Large intestine (tissue), 3 donors: ENCODE results near the gene MLST8. TPM values are rescaled to one million over a fixed set of nuclear protein-coding genes. Genes with fewer than 3 reads are reported as not detected.
"Not testable (repeated sequence)": the region's sequence is repeated elsewhere in the genome, so short reads cannot be mapped to it uniquely, and the experiment has no call there.

ENCODE experiments used
- DNase-seq, 2 donors: peaks; one replicate each; pipeline versions ENCODE4 v3.0.0 to v3.0.0-alpha.2; 2013
- H3K27ac ChIP-seq: one replicate; pipeline ENCODE4 v1.5.1; 2013; ENCODE audit warnings: low read length
- H3K27me3 ChIP-seq: 2 replicates; pipeline ENCODE4 v1.6.1; 2013; ENCODE audit warnings: low read length; ENCODE audit not compliant: control insufficient read depth, insufficient read depth
- H3K36me3 ChIP-seq: 2 replicates; pipeline ENCODE4 v1.6.1; 2013; ENCODE audit warnings: low read length; ENCODE audit not compliant: control insufficient read depth, insufficient read depth
- H3K4me1 ChIP-seq: one replicate; pipeline ENCODE4 v1.6.1; 2013; ENCODE audit warnings: low read length; ENCODE audit not compliant: control insufficient read depth, insufficient read depth
- H3K4me3 ChIP-seq: one replicate; pipeline ENCODE4 v1.5.1; 2013; ENCODE audit warnings: low read length
- H3K9me3 ChIP-seq: one replicate; pipeline ENCODE4 v1.6.1; 2013; ENCODE audit warnings: mild to moderate bottlenecking, low read depth, low read length, moderate library complexity; ENCODE audit not compliant: control insufficient read depth
- WGBS: methylation state at CpG from one replicate; pipeline ENCODE4 v1.1.5; 2013; ENCODE audit warnings: low lambda C conversion rate; ENCODE audit not compliant: insufficient coverage; 5-methylcytosine and 5-hydroxymethylcytosine counted together
- polyA plus RNA-seq: library from polyadenylated mRNA; unstranded; fragments of 120-200 nt; gene quantifications from one replicate; pipeline ENCODE4 v1.2.1, GENCODE V29; 2013

Gene MLST8
- polyA plus RNA-seq, 1 donor, result 40.0 TPM

DNA sequence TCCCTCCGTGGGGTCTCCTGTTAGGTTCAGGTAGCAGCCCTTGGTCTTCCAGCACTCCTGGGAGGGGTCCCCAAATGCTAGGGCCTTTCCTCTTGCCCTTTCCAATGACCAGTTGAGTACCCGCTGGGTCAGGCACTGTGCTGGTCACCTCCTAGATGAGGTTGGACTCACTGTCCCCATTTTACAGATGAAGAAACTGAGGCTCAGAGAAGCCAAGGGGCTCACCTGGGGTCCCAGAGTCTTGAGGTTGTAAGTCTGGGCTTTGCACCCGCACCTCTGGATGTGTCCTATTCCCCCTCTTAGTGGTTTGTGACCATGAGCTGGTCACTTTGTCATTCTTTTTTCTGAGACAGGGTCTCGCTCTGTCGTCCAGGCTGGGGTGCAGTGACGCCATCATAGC lies 7.5 kb upstream of the MLST8 start:
- Histone ChIP-seq H3K27me3 (peaks cover 64% of the 10 kb centered on the region), H3K9me3 (peaks cover 6% of the 10 kb centered on the region), H3K36me3 (no peaks in the 10 kb centered on the region), H3K4me3 (no peak overlapping the region), H3K27ac (no peak overlapping the region), H3K4me1 (peaks cover 13% of the 10 kb centered on the region)
- no peak for DNase-seq
- no CpG with 5 or more reads among the region's 6 CpGs for WGBS

DNA sequence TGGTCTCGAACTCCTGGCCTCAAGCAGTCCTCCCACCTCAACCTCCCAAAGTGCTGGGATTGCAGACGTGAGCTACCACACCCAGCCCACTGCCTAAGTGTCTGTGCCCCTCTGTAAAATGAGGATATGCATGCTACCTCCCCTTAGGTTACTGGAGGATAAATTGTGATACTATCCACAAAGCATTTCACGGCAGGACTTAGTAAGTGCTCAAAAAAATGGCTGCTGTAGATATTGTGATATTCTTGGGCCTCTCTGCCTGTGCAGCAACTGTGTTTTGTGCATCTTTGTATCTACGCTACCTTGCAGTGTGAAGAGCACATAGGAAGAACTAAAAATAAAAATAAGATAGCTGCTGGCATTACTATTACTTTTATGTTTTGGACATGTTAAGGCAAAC lies 7.0 kb upstream of the MLST8 start:
- H3K36me3 ChIP-seq, result no peaks in the 10 kb centered on the region
- peaks cover 64% of the 10 kb centered on the region for H3K27me3 ChIP-seq
- no peak overlapping the region for H3K4me3 ChIP-seq
- H3K4me1 ChIP-seq, result peaks cover 13% of the 10 kb centered on the region
- no peak for DNase-seq
- H3K27ac ChIP-seq, result no peak overlapping the region
- 100% methylated on average over 1 of the region's 4 CpGs for WGBS
- peaks cover 7% of the 10 kb centered on the region for H3K9me3 ChIP-seq

DNA sequence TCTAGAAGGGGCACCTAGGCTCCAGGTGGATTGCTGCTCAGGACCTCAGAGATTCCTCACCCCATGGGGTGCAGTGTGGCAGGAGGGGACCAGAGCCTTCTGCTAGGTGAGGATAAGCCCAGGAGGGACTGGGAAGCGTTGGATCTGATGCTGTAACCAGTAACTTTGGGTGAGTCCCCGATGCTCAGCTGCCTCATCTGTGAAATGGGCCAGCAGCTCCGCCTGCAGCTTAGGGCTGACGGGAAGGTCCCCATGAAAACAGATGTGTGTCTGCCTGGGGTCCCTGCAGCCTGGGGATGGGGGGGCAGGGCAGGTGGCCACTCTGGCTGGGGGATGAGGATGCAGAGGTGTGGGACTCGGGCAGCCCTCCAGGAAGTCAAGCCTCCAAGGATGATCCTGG lies 6.2 kb upstream of the MLST8 start:
- H3K36me3 ChIP-seq, result no peaks in the 10 kb centered on the region
- H3K4me1 ChIP-seq, result peaks cover 13% of the 10 kb centered on the region
- H3K4me3 ChIP-seq, result no peak overlapping the region
- H3K9me3 ChIP-seq, result peaks cover 9% of the 10 kb centered on the region
- no peak for DNase-seq
- no CpG with 5 or more reads among the region's 5 CpGs for WGBS
- H3K27ac ChIP-seq, result no peak overlapping the region
- H3K27me3 ChIP-seq, result peaks cover 57% of the 10 kb centered on the region

DNA sequence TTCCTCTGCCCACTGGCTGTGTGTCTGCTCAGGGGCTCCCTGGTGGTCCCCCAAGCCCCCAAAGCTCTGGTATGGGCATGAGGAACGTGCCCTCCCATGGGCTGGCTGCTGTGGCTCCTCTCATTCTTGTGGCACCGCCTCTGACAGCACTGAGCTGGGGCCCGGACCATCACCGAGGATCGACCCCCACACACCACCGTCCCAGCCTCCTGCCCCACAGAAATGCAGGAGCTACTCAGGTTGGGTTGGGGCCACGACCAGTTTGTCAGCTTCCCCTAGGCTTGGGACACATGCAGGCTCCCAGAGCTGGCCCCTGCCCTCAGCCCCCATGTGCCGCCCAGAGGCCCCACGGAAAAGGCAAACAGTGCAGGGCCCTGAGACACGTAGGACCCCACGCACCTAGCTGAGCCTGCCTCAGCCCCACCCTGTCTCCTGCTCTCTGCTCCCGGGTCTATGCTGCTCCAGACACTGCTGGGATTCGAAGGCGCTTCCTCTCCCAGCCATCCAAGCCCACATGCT lies 5.6 kb upstream of the MLST8 start:
- H3K27ac ChIP-seq, result no peak overlapping the region
- peaks cover 9% of the 10 kb centered on the region for H3K9me3 ChIP-seq
- peaks cover 52% of the 10 kb centered on the region for H3K27me3 ChIP-seq
- no CpG with 5 or more reads among the region's 14 CpGs for WGBS
- no peak for DNase-seq
- H3K36me3 ChIP-seq, result no peaks in the 10 kb centered on the region
- no peak overlapping the region for H3K4me3 ChIP-seq
- H3K4me1 ChIP-seq, result peaks cover 13% of the 10 kb centered on the region

DNA sequence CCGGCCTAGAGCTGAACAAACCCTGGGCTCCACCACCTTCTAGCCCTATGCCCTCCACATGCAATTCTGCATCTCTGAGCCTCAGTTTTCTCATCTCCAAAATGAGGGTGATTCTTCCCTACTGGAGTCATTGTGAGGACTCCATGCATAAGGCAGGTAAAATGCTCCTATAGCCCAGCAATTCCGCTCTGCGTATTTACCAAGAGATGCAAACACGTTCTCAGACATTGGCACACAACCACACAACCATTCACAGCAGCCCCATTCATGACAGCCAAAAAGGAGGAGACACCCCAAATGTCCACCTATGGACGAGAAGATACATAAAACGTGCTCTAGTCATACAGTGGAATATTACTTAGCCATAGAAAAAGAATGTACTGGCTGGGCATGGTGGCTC lies 4.9 kb upstream of the MLST8 start:
- peaks cover 9% of the 10 kb centered on the region for H3K4me1 ChIP-seq
- H3K9me3 ChIP-seq, result peaks cover 9% of the 10 kb centered on the region
- no peak for DNase-seq
- H3K27ac ChIP-seq, result no peak overlapping the region
- H3K27me3 ChIP-seq, result peaks cover 45% of the 10 kb centered on the region
- no CpG with 5 or more reads among the region's 6 CpGs for WGBS
- H3K4me3 ChIP-seq, result no peak overlapping the region
- H3K36me3 ChIP-seq, result no peaks in the 10 kb centered on the region

DNA sequence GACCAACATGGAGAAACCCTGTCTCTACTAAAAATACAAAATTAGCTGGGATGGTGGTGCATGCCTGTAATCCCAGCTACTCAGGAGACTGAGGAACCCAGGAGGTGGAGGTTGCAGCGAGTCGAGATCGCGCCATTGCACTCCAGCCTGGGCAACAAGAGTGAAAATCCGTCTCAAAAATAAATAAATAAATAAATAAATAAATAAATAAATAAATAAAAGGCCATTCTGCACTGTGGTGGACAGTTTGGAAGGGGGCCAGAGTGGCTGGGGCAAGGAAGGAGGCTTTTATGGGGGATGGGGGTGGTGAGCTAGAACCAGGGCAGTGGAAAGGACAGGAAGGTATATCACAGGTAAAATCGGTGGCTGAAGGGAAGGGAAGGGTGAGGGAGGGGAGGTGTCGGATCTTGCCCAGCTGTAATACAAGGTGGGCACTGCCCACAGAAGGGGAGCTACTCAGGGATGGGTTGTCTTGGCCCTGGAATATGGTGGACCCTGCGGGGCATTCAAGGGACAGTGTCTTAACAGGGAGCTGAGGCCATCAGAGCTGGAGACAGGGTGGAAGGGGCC lies 2.0 kb upstream of the MLST8 start:
- not testable (repeated sequence) for H3K9me3 ChIP-seq, DNase-seq, H3K4me3 ChIP-seq, H3K27ac ChIP-seq
- Histone ChIP-seq H3K36me3 (peaks cover 16% of the 10 kb centered on the region), H3K4me1 (peaks cover 11% of the 10 kb centered on the region), H3K27me3 (peaks cover 25% of the 10 kb centered on the region)
- WGBS, result 93% methylated on average over 2 of the region's 8 CpGs

DNA sequence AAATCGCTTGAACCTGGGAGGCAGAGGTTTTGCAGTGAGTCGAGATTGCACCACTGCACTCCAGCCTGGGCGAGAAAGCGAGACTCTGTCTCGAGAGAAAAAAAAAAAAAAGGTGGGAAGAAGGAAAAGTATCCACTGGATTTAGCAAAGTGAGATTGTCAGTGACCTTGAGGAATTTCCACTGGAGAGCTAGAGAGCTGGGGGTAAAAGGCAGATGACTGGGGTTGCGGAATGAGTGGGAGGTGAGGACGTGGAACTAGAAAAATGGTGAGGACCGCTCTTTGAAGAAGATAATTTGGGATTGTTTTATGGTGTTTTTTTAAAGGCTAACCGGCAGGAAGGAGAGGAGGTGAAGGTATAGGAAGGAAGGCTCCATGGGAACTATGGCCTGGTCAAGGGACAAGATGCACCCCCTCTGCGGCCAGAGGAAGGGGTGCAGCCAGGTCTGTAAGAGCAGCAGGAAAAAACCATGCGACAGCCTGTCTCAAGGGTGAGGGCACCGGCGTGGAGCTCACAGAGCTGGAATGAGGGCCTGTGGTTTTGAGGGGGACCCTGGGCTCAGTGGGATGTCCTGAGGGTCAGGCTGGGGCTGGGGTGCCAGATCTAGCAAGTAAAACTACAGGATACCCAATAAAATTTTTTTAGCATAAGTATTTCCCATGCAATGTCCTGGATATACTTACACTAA lies 694 bp upstream of the MLST8 start:
- Histone ChIP-seq H3K36me3 (peaks cover 29% of the 10 kb centered on the region), H3K27ac (no peak overlapping the region), H3K27me3 (peaks cover 12% of the 10 kb centered on the region), H3K4me1 (peaks cover 11% of the 10 kb centered on the region), H3K9me3 (peaks cover 5% of the 10 kb centered on the region), H3K4me3 (peak overlapping the region; percentile 93)
- 76% methylated on average over 3 of the region's 13 CpGs for WGBS
- no peak for DNase-seq

DNA sequence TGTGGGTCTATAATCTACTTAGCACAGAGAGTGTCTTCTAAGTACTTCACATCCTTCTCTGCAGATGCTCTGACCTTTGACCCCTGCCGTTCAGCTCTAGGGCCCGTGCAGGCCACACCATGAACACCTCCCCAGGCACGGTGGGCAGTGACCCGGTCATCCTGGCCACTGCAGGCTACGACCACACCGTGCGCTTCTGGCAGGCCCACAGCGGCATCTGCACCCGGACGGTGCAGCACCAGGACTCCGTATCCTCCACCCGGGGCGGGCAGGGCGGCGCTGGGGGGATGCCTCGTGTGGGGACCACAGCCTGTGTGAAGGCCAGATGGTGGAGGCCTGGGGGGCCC lies 686 bp downstream of the MLST8 start:
- no peak for DNase-seq
- Histone ChIP-seq H3K4me3 (peak overlapping the region; percentile 93), H3K27me3 (no peaks in the 10 kb centered on the region), H3K27ac (peak overlapping the region; percentile 93), H3K4me1 (peaks cover 11% of the 10 kb centered on the region), H3K36me3 (peaks cover 34% of the 10 kb centered on the region), H3K9me3 (peaks cover 5% of the 10 kb centered on the region)
- WGBS, result no CpG with 5 or more reads among the region's 16 CpGs

DNA sequence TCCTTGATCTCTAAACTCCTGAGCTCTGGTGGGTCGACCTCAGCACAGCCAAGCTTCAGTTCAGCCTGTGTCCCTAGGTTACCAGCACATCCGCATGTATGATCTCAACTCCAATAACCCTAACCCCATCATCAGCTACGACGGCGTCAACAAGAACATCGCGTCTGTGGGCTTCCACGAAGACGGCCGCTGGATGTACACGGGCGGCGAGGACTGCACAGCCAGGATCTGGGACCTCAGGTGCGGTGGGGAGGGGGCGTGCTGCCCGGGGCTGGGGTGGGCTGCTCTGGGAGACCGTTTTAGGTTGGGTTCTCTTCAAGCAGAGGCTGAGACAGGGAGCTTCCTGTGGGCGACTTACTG lies 1.1 kb downstream of the MLST8 start:
- Histone ChIP-seq H3K4me3 (peak overlapping the region; percentile 93), H3K36me3 (peaks cover 36% of the 10 kb centered on the region), H3K27ac (no peak overlapping the region), H3K4me1 (peaks cover 11% of the 10 kb centered on the region), H3K9me3 (peaks cover 5% of the 10 kb centered on the region), H3K27me3 (no peaks in the 10 kb centered on the region)
- 52% methylated on average over 2 of the region's 18 CpGs for WGBS
- no peak for DNase-seq

DNA sequence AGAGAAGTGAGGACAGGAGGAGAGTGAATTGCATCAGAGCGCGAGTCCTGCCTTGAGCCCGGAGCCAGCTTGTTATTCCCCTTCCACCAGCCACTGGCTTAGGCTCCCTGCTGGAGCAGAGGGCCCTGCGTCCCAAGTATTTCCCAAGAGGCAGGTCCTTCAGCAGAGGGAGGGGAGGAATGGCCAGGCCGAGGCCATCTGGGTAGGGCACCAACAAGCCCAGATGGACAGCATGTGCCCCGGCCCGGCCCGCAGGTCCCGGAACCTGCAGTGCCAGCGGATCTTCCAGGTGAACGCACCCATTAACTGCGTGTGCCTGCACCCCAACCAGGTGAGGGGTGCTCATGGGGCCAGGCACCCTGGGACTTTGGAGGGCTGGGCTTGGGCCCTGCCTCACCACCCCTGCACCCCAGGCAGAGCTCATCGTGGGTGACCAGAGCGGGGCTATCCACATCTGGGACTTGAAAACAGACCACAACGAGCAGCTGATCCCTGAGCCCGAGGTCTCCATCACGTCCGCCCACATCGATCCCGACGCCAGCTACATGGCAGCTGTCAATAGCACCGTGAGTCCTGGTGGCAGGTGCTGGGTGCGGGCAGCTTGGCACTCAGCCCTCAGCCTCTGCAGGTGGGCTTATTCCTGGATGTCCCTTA lies 1.7 kb downstream of the MLST8 start:
- WGBS, result no CpG with 5 or more reads among the region's 23 CpGs
- no peak for DNase-seq
- H3K4me1 ChIP-seq, result peaks cover 12% of the 10 kb centered on the region
- no peaks in the 10 kb centered on the region for H3K27me3 ChIP-seq
- peaks cover 5% of the 10 kb centered on the region for H3K9me3 ChIP-seq
- H3K4me3 ChIP-seq, result no peak overlapping the region
- H3K36me3 ChIP-seq, result peaks cover 36% of the 10 kb centered on the region
- H3K27ac ChIP-seq, result no peak overlapping the region
